Osteoblast (primary cell): ENCODE measurements around the gene CCSER1. TPM values are rescaled to one million over a fixed set of nuclear protein-coding genes. Genes with fewer than 3 reads are reported as not detected.
"Not testable (repeated sequence)": the region's sequence is repeated elsewhere in the genome, so short reads cannot be mapped to it uniquely, and the experiment has no call there.

Experiments
- DNase-seq: peaks from one replicate; pipeline ENCODE4 v3.0.0; 2011; ENCODE audit warnings: low spot score, mixed read lengths; ENCODE audit not compliant: insufficient read length; ENCODE audit errors: missing footprints
- H2AFZ ChIP-seq: 2 replicates; pipeline ENCODE4 v1.6.0; 2011; ENCODE audit warnings: mild to moderate bottlenecking, low read length
- H3K27ac ChIP-seq: 2 replicates; pipeline ENCODE4 v1.5.1; 2011; ENCODE audit warnings: mild to moderate bottlenecking, low read depth, low read length, moderate library complexity
- H3K27me3 ChIP-seq: 2 replicates; pipeline ENCODE4 v1.6.0; 2012; ENCODE audit warnings: mild to moderate bottlenecking, control low read depth, inconsistent platforms, low read length, moderate library complexity; ENCODE audit not compliant: insufficient read depth
- H3K36me3 ChIP-seq: 2 replicates; pipeline ENCODE4 v1.5.1; 2011; ENCODE audit warnings: mild to moderate bottlenecking, low read length, control low read depth, moderate library complexity; ENCODE audit not compliant: insufficient read depth
- H3K4me1 ChIP-seq: 2 replicates; pipeline ENCODE4 v1.5.1; 2011; ENCODE audit warnings: mild to moderate bottlenecking, low read length, control low read depth, moderate library complexity; ENCODE audit not compliant: insufficient read depth
- H3K4me2 ChIP-seq: 2 replicates; pipeline ENCODE4 v1.6.0; 2011; ENCODE audit warnings: mild to moderate bottlenecking, low read length; ENCODE audit not compliant: insufficient read depth
- H3K4me3 ChIP-seq: fragments of 200-600 bp; sonication (generic); 3 replicates; pipeline ENCODE4 v1.5.1; 2012; ENCODE audit warnings: mild to moderate bottlenecking, low read length, inconsistent platforms; ENCODE audit not compliant: insufficient read depth
- H3K79me2 ChIP-seq: 2 replicates; pipeline ENCODE4 v1.6.0; 2012; ENCODE audit warnings: mild to moderate bottlenecking, low read length, control low read depth, inconsistent platforms; ENCODE audit not compliant: insufficient read depth
- H3K9me3 ChIP-seq: 2 replicates; pipeline ENCODE4 v1.5.1; 2011; ENCODE audit warnings: low read depth, low read length, control low read depth
- H4K20me1 ChIP-seq: 2 replicates; pipeline ENCODE4 v1.6.0; 2012; ENCODE audit warnings: mild to moderate bottlenecking, low read length, control low read depth; ENCODE audit not compliant: insufficient read depth
- total RNA-seq: library from RNA; depleted of rRNA; stranded (reverse); fragments of >200 nt; gene quantifications from 2 replicates; pipeline ENCODE4 v1.2.3, GENCODE V29; 2012
- TF ChIP-seq, protein P1 (sequence below): IDR thresholded peaks from 2 replicates; pipeline ENCODE4 v1.5.1; 2011; ENCODE audit warnings: mild to moderate bottlenecking, low read depth, low read length, moderate library complexity; ENCODE audit errors: extremely low read depth

Gene CCSER1
- total RNA-seq, 1 donor, result under 0.01 TPM

DNA sequence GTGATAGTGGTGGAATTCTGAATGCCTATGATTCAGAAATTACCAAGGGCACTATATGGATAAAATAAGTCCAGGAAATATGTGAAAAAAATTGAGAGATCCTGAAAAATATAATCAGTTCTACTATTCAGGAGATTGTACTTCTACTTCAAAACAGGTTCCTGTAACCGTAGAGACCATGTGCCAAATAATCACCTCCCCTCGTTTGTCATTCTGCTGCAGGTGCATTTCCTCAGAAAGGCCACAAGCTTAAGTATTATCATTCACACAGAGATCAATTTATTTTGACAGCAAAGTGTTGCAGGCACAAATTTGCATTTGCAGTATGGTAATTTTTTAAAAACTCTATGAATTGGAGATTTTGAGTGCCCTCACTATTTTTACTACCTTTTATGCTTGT, 1000.0 kb downstream of the CCSER1 start:
- H3K27me3 ChIP-seq, result no peaks in the 10 kb centered on the region
- DNase-seq, result no peak

DNA sequence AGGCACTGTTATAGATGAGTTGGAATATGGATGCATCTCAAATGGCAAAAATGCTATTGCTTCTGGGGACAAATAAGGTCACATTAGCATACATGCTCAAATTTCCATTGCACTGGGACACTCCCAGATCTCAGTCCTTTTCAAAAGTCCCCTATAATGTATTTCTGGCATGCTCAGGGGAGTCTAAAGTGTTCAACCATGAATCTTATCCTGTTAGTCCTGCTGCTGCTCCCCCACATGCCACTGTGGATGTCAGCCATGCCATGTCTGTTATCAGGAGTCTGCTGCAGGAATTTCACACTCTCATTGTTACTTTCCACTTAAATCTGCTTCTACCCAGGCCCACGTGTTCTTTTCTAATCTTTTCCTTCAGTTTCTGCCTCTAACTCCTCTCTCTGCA, 1000.6 kb downstream of the CCSER1 start:
- Histone ChIP-seq H3K9me3 (no peaks in the 10 kb centered on the region), H3K27ac (no peak overlapping the region), H3K4me1 (no peaks in the 10 kb centered on the region), H4K20me1 (no peaks in the 10 kb centered on the region), H3K4me3 (no peak overlapping the region), H3K36me3 (no peaks in the 10 kb centered on the region), H3K79me2 (no peaks in the 10 kb centered on the region), H2AFZ (no peak overlapping the region), H3K4me2 (no peak overlapping the region), H3K27me3 (no peaks in the 10 kb centered on the region)
- no peak for DNase-seq
- TF ChIP-seq, protein P1, sequence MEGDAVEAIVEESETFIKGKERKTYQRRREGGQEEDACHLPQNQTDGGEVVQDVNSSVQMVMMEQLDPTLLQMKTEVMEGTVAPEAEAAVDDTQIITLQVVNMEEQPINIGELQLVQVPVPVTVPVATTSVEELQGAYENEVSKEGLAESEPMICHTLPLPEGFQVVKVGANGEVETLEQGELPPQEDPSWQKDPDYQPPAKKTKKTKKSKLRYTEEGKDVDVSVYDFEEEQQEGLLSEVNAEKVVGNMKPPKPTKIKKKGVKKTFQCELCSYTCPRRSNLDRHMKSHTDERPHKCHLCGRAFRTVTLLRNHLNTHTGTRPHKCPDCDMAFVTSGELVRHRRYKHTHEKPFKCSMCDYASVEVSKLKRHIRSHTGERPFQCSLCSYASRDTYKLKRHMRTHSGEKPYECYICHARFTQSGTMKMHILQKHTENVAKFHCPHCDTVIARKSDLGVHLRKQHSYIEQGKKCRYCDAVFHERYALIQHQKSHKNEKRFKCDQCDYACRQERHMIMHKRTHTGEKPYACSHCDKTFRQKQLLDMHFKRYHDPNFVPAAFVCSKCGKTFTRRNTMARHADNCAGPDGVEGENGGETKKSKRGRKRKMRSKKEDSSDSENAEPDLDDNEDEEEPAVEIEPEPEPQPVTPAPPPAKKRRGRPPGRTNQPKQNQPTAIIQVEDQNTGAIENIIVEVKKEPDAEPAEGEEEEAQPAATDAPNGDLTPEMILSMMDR, result no peak

More for the DNA sequence above, 1000.0 kb downstream of the CCSER1 start:
- Histone ChIP-seq H3K9me3 (no peaks in the 10 kb centered on the region), H3K4me2 (no peak overlapping the region), H3K4me3 (no peak overlapping the region), H3K36me3 (no peaks in the 10 kb centered on the region), H3K79me2 (no peaks in the 10 kb centered on the region), H2AFZ (no peak overlapping the region), H4K20me1 (no peaks in the 10 kb centered on the region), H3K4me1 (no peaks in the 10 kb centered on the region), H3K27ac (no peak overlapping the region)
- TF ChIP-seq, protein P1, result no peak

DNA sequence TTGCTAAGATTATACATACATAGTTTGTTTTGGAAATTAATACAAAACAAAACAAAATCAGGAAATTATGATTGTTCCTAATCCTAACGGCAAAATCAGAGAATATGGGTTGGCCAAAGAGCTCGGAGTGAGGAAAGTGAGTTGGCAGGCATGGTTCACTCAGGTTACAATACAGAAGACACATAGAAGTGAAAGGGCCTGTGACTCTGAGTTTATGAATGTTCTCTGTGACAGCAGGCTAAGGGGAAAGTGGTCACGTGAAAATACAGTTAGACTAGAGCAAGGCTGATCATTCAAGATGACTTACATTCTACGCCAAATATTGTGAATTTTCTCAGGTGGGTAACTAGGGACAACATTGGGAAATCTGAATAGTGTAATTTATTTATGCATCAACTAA, 1001.3 kb downstream of the CCSER1 start:
- H3K4me3 ChIP-seq, result no peak overlapping the region
- no peak for DNase-seq
- no peaks in the 10 kb centered on the region for H3K9me3 ChIP-seq
- no peaks in the 10 kb centered on the region for H3K36me3 ChIP-seq
- no peak overlapping the region for H2AFZ ChIP-seq
- no peak overlapping the region for H3K27ac ChIP-seq
- no peak overlapping the region for H3K4me2 ChIP-seq
- H3K27me3 ChIP-seq, result no peaks in the 10 kb centered on the region
- no peaks in the 10 kb centered on the region for H3K4me1 ChIP-seq
- no peaks in the 10 kb centered on the region for H3K79me2 ChIP-seq
- TF ChIP-seq, protein P1, result no peak
- no peaks in the 10 kb centered on the region for H4K20me1 ChIP-seq

GRCh38 chr4:91147067-91147466, 1019.9 kb downstream of the CCSER1 start:
- Histone ChIP-seq H3K9me3 (no peaks in the 10 kb centered on the region), H2AFZ (no peak overlapping the region)
- no peak for DNase-seq

GRCh38 chr4:91154041-91154440, 1026.8 kb downstream of the CCSER1 start:
- DNase-seq, H2AFZ ChIP-seq, H3K79me2 ChIP-seq, H3K36me3 ChIP-seq, H3K4me1 ChIP-seq, H3K27ac ChIP-seq, H3K27me3 ChIP-seq, H3K4me2 ChIP-seq, H3K4me3 ChIP-seq, H4K20me1 ChIP-seq, H3K9me3 ChIP-seq: not testable (repeated sequence)

More at GRCh38 chr4:91147067-91147466, 1019.9 kb downstream of the CCSER1 start:
- no peaks in the 10 kb centered on the region for H4K20me1 ChIP-seq
- no peaks in the 10 kb centered on the region for H3K27me3 ChIP-seq
- H3K79me2 ChIP-seq, result no peaks in the 10 kb centered on the region
- no peak overlapping the region for H3K4me2 ChIP-seq
- no peaks in the 10 kb centered on the region for H3K4me1 ChIP-seq
- no peaks in the 10 kb centered on the region for H3K36me3 ChIP-seq
- TF ChIP-seq, protein P1, result no peak
- H3K4me3 ChIP-seq, result no peak overlapping the region
- no peak overlapping the region for H3K27ac ChIP-seq

DNA sequence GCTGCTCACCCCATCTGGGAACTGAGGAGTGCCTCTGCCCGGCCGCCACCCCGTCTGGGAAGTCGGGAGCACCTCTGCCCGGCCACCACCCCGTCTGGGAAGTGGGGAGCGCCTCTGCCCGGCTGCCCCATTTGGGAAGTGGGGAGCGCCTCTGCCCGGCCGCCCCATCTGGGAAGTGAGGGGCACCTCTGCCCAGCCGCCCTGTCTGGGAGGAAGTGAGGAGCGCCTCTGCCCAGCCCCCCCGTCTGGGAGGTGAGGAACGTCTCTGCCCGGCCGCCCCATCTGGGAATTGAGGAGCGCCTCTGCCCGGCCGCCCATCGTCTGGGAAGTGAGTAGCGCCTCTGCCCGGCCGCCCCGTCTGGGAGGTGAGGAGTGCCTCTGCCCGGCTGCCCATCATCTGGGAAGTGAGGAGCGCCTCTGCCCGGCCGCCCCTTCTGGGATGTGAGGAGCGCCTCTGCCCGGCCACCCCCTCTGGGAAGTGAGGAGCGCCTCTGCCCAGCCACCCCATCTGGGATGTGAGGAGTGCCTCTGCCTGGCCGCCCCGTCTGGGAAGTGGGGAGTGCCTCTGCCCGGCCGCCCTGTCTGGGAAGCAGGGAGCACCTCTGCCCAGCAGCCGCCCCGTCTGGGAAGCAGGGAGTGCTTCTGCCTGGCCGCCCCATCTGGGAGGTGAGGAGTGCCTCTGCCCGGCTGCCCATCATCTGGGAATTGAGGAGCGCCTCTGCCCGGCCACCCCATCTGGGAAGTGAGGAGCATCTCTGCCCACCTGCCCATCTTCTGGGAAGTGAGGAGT, 1040.9 kb downstream of the CCSER1 start:
- H3K4me2 ChIP-seq, H3K27ac ChIP-seq, DNase-seq, H4K20me1 ChIP-seq, H3K27me3 ChIP-seq, H3K4me3 ChIP-seq, H2AFZ ChIP-seq, H3K4me1 ChIP-seq, H3K79me2 ChIP-seq, H3K36me3 ChIP-seq, H3K9me3 ChIP-seq: not testable (repeated sequence)
